Stimulated activated CD4-positive, alpha-beta T cell treated with anti-CD3 and anti-CD28 coated beads, Interleukin-4, amount 100 ng/mL, for 4 hours (primary cell): ENCODE data around the gene ALG12.
A peak's percentile ranks its signal among the peaks of the same experiment; 100 is the strongest.

Experiments
- DNase-seq, 2 experiments: peaks; one replicate each; pipeline ENCODE4 v3.0.0-alpha.2; 2020

ALG12 gene

GRCh38 chr22:49945042-49945794 is 27.0 kb upstream of the ALG12 start:
- DNase-seq: peak; percentile 23 to 59

- DNase-seq: no peak
Measured at GRCh38 chr22:49944399-49944891, 26.2 kb upstream of the ALG12 start.

- no peak for DNase-seq
Measured at GRCh38 chr22:49943771-49944398, 25.6 kb upstream of the ALG12 start.

- no peak for DNase-seq
Measured at GRCh38 chr22:49943405-49943765, 25.1 kb upstream of the ALG12 start.

GRCh38 chr22:49942565-49943404 is 24.5 kb upstream of the ALG12 start:
- DNase-seq: no peak

GRCh38 chr22:49941507-49942316 is 23.5 kb upstream of the ALG12 start:
- no peak for DNase-seq

- no peak for DNase-seq
Measured at GRCh38 chr22:49938565-49939136, 20.4 kb upstream of the ALG12 start.

GRCh38 chr22:49937758-49938564 is 19.7 kb upstream of the ALG12 start:
- no peak for DNase-seq

GRCh38 chr22:49936973-49937757 is 18.9 kb upstream of the ALG12 start:
- no peak for DNase-seq

- peak; percentile 96 to 99 for DNase-seq
Measured at GRCh38 chr22:49936018-49936972, 18.1 kb upstream of the ALG12 start.

- peak in 1 of 2 experiments; percentile 53 for DNase-seq
Measured at GRCh38 chr22:49935561-49935960, 17.3 kb upstream of the ALG12 start.

- peak; percentile 90 to 92 for DNase-seq
Measured at GRCh38 chr22:49934891-49935557, 16.8 kb upstream of the ALG12 start.

- peak in 1 of 2 experiments; percentile 34 for DNase-seq
Measured at GRCh38 chr22:49934160-49934890, 16.1 kb upstream of the ALG12 start.

GRCh38 chr22:49933236-49934159 is 15.3 kb upstream of the ALG12 start:
- no peak for DNase-seq

GRCh38 chr22:49930596-49931412 is 12.6 kb upstream of the ALG12 start:
- DNase-seq: peak; percentile 34 to 53
